ENCODE data around the gene MANEA.

DNA sequence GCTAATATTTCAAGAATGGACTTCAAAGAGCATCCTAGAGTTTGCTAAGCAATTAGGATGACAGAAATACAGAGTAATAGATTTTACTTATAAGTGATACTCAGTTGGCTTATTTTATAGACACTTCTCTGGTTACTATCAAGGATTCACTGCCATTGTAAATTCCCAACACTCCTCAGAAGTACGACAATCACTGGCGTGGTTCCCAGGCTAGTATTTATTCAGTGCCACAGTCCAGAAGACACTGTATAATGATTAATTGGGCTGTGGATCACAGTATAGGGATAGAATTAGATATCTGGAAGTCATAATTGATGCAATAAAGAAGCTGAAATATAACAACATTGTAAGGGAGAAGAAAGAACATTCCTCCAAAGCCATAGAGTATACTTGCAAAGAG, 15.7 kb downstream of the MANEA start:
- TF ChIP-seq CEBPB (IDR thresholded peaks at IDR 0.05) (no peak), EP300 (IDR thresholded peaks at IDR 0.05; ENCODE audit: borderline replicate concordance) (no peak), NFIC (IDR thresholded peaks at IDR 0.05) (no peak), TCF12 (IDR thresholded peaks at IDR 0.05; ENCODE audit: low read depth) (no peak), REST (IDR thresholded peaks at IDR 0.05; ENCODE audit: low read depth) (no peak), EGR1 (IDR thresholded peaks at IDR 0.05) (no peak), FOXM1 (IDR thresholded peaks at IDR 0.05; ENCODE audit: borderline replicate concordance, low read depth) (no peak), MAX (IDR thresholded peaks at IDR 0.05) (no peak), RAD21 (IDR thresholded peaks at IDR 0.05; ENCODE audit: low read depth) (no peak), TAF1 (IDR thresholded peaks at IDR 0.05; ENCODE audit: low read depth) (no peak), CREB1 (IDR thresholded peaks at IDR 0.05; ENCODE audit: low read depth) (no peak)
